G401 (cell line): Measurements from ENCODE around the gene IL1RAPL2. TPM values are rescaled to one million over a fixed set of nuclear protein-coding genes. Genes with fewer than 3 reads are reported as not detected.

Source experiments
- DNase-seq: peaks from one replicate; pipeline ENCODE4 v3.0.0-alpha.2; 2015; ENCODE audit warnings: low spot score
- in situ Hi-C: cut with HindIII; loops from 2 replicates; pipeline ENCODE4 v1.10.0; 2016; ENCODE audit warnings: low sequenced_read_pairs, mixed read lengths
- total RNA-seq: library from RNA; depleted of rRNA; stranded (reverse); fragments of >200 nt; shearing (Covaris generic); gene quantifications from 2 replicates; pipeline ENCODE4 v1.2.3, GENCODE V29; 2014

The IL1RAPL2 gene
- total RNA-seq, 1 experiment from 2014 or later = not detected

GRCh38 chrX:105697984-105698781 lies 1132.2 kb downstream of the IL1RAPL2 start:
- DNase-seq = no peak
- in situ Hi-C loops = no loop called here

- in situ Hi-C loops = no loop called here
- no peak for DNase-seq
These were observed 1134.3 kb downstream of the IL1RAPL2 start for GRCh38 chrX:105700331-105700730.

- DNase-seq = no peak
- in situ Hi-C loops = no loop called here
These were observed 1135.5 kb downstream of the IL1RAPL2 start for GRCh38 chrX:105701310-105702052.

GRCh38 chrX:105703876-105704275 lies 1137.9 kb downstream of the IL1RAPL2 start:
- no peak for DNase-seq
- in situ Hi-C loops = no loop called here

- in situ Hi-C loops = no loop called here
- DNase-seq = no peak
These were observed 1140.0 kb downstream of the IL1RAPL2 start for GRCh38 chrX:105706041-105706440.

GRCh38 chrX:105711805-105712204 lies 1145.8 kb downstream of the IL1RAPL2 start:
- no peak for DNase-seq
- in situ Hi-C loops = no loop called here

- in situ Hi-C loops = no loop called here
- DNase-seq = no peak
These were observed 1149.7 kb downstream of the IL1RAPL2 start for GRCh38 chrX:105715746-105716145.

GRCh38 chrX:105723966-105724735 lies 1158.2 kb downstream of the IL1RAPL2 start:
- in situ Hi-C loops = no loop called here
- no peak for DNase-seq

- in situ Hi-C loops = no loop called here
- DNase-seq = no peak
These were observed 1159.2 kb downstream of the IL1RAPL2 start for GRCh38 chrX:105725228-105725627.

GRCh38 chrX:105738162-105738561 lies 1172.2 kb downstream of the IL1RAPL2 start:
- no peak for DNase-seq
- in situ Hi-C loops = no loop called here

- no peak for DNase-seq
- in situ Hi-C loops = no loop called here
These were observed 1178.3 kb downstream of the IL1RAPL2 start for GRCh38 chrX:105744291-105744690.

- no peak for DNase-seq
- in situ Hi-C loops = no loop called here
These were observed 1178.9 kb downstream of the IL1RAPL2 start for GRCh38 chrX:105744946-105745345.

GRCh38 chrX:105745863-105746262 lies 1179.9 kb downstream of the IL1RAPL2 start:
- DNase-seq = no peak
- in situ Hi-C loops = no loop called here

- DNase-seq = no peak
- in situ Hi-C loops = no loop called here
These were observed 1186.4 kb downstream of the IL1RAPL2 start for GRCh38 chrX:105752338-105752956.

- in situ Hi-C loops = no loop called here
- no peak for DNase-seq
These were observed 1187.4 kb downstream of the IL1RAPL2 start for GRCh38 chrX:105753411-105753810.

GRCh38 chrX:105754286-105754964 lies 1188.4 kb downstream of the IL1RAPL2 start:
- in situ Hi-C loops = no loop called here
- DNase-seq = no peak

GRCh38 chrX:105755109-105755508 lies 1189.1 kb downstream of the IL1RAPL2 start:
- in situ Hi-C loops = no loop called here
- no peak for DNase-seq

GRCh38 chrX:105758754-105759153 lies 1192.8 kb downstream of the IL1RAPL2 start:
- in situ Hi-C loops = no loop called here

GRCh38 chrX:105759598-105759997 lies 1193.6 kb downstream of the IL1RAPL2 start:
- DNase-seq = no peak
- in situ Hi-C loops = no loop called here

More at GRCh38 chrX:105758754-105759153, 1192.8 kb downstream of the IL1RAPL2 start:
- no peak for DNase-seq
